IPS-NIHi7 (cell line): Measurements from ENCODE around the gene PDGFC.
"Not testable (repeated sequence)": the region's sequence is repeated elsewhere in the genome, so short reads cannot be mapped to it uniquely, and the experiment has no call there.

Experiments used
- DNase-seq: peaks from one replicate; pipeline ENCODE4 v3.0.0; 2012; ENCODE audit warnings: mixed read lengths; ENCODE audit errors: extremely low spot score

PDGFC gene

DNA sequence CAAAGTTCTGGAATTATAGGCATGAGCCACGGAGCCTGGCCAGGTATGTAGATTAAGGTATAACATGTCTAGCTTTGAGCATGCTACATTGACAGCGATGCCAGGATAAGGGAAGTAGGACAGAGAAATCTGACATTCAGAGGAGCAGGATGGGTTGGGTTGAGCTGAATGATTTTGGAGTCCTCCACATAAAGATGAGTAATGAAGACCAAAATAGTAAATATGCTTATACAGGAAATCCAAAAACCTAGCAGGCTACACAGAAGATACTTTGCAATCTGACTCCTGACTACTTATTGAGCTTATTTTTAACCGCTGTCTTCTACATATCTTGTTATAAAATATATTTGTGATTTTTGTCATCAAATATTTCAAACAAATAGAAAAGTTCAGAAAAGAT lies 69.7 kb downstream of the PDGFC start:
- DNase-seq = no peak

DNA sequence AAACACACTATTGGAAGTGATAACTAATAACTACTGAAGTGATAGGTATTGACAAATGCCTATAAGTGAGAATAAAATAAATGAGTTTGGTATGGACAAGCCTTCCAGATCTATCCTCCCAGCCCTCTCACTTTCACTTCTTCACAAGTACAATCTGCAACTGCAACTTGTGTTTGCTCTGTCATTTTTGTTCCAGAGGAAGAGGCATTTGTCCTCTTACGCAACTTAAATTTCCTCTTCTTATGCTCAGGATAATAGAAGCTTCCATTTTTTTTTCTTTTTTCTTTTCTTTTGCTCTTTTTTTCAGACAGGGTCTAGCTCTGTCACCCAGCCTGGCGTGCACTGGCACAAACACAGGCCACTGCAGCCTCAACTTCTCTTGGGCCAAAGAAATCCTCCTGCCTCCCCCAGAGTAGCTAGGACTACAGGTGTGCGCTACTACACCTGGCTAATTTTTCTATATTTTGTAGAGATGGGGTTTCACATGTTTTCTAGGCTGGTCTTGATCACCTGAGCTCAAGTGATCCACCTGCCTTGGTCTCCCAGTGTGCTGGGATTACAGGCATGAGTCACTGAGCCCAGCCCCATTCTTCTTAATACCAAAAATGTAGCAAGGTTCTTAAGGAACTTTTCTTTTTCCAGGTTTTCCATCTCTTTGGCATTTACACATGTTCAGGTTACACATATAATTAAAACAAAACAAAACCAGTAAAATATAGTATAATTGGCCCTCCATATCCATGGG lies 73.1 kb downstream of the PDGFC start:
- no peak for DNase-seq

DNA sequence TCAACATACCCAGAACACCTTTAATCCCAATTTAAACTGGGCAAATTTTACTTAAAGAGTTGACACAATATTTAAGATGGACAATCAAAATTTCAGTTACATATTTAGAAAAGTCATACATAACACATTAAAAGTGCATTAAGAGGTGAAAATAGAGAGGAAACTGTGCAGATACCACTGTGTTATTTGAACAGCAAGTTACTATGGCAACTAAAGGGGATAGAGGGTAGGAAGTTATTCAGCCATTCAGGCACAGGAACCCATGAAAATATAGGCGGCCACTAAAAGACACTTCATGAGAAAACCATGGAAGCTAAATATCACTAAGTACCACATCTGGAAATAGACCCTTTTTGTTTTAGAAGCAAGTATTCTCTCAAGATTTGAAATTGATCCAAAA lies 75.1 kb downstream of the PDGFC start:
- no peak for DNase-seq

DNA sequence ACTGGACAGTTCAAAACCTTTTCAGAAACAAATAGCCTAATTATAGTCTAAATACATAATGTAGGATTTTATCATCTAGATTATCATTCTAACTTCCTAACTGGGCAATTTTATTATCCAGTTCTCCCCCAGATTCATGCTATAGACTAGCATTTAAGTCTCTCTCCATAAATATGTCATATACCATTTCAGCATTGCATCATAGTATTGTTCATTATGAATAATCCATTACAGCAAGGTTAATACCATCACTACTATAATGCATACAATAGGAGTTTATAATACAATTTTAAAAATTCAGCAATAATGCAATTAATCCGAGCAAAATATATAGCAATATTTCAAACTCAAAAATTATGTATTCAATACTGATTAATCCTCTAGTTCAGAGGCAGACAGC lies 77.4 kb downstream of the PDGFC start:
- DNase-seq = no peak

DNA sequence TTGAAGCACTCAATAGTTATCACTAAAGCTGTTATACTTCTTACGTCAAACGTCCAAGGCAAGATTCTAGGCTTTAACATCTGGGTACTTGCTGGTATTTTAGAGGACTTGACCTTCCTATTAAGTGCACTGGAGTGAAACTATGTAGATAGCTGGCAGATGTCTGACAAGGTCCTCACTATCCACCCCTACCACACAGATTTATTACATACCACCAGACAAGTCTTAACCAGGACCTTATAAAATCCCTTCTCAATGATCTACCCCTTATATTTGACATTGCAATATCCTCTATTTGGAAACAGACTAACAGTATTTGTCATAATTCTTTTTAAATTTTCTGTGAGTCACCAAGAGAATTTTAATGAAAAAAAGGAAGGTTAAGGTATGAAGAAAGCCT lies 78.8 kb downstream of the PDGFC start:
- no peak for DNase-seq

DNA sequence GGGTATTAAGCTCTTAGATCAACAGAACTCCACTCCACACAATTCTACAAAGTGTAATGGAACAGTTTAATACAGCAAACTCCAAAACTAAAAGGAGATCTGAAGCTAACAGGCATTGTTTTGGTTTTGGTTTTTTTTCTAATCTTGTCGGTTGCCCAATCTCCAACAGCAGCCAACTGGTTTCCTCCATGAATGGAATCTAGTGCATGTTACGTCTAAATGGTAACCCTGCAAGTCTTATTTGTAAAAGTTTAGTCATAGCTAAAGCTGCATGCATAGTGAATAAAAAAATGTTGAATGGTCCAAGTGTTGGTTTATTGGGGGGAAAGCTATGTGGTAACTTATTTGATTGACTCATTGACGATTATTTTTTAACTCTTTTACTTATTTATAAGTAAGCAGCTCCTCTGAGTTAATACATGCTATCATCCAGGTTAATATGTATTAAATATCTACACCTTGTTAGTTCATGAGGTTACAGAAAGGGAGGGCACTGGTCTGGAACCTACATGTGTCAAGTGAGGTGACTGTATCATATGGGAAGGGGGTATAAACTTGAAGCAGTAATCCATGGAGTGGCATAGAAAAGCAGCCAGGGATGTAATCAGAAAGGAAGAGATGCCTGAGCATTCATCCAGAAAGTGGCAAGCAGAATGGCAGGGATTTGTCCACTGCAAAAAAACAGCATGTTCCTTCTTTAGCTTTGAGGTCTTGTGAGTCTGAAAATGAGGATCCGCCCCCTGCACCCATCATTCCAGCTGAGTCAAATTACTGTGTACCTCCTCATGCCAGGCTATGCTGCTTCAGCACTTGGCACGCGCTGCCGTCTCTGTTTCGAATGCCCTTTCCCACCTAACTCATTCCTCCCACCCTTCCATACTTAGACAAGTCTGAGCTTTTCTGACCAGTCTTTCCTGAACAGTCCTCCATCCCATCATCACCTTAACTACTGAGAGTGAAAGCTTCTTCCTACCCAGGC lies 81.7 kb downstream of the PDGFC start:
- no peak for DNase-seq

DNA sequence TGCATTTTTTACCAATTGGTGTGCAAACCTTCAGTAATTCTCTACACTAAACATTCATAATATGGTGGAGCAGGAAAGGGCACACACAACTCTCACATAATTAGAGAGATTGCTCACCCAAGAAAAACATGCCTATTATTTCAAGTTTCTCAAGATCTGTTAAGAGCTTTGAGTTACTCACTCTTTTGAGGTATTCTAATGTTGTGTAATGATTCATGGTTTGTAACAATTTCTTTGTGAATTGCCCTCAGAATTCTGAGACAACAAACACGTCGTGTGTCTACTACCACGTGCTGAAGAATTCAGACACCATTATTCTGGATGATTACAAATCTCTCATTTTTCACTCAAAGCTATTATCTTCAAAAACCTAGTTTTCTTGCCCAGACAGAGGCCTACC lies 82.8 kb downstream of the PDGFC start:
- DNase-seq = no peak

DNA sequence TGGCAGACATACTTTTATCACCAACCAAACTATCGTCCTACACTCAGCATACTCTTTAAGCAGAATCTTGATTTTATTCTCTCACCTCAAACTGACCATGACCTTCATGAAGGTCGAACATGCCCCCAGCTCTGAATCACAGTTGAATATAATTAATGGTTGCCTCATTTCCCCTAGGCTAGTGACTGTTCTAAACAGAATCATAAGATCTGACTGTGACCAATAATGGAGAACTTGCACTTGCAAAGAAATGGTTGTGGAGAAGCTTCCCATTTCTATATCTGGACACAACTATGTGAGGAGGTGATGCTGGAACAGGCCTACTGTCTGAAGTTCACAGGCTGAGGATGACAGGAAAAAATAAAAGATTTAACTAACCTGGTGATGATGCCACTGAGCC lies 85.1 kb downstream of the PDGFC start:
- no peak for DNase-seq

DNA sequence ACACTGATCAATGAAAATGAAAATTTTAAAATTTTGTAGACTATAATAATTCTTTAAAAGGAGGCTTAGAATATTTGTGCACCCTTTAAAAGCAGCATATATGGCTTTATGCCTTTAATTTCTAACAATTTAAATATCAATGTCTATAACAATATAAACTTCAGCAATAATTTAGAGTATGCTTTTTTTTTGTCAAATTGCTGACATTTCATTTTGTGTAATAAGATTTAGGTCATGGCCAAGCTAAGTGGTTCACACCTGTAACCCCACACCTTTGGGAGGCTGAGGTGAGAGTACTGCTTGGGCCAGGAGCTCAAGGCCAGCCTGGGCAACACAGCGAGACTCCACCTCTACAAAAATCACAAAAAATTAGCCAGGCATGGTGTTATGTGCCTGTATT lies 86.2 kb downstream of the PDGFC start:
- DNase-seq = no peak

DNA sequence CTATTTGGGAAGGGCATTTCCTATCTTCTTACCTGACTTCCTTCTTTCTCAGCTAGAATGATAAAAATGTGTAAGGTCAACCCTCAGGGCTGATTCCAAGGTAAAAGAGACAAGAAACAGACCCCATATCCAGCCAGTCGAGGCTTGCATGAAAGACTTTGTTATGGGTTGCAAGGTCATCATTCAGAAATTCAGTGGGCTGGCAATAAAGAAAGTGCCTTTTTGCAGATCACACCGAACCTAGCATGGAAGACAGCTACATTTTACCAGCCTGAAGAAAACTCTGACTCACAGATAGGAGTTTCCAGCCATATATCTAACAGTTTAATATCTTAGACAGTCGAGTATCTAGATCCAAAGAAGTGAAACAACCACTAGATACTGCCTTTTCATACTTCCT lies 87.4 kb downstream of the PDGFC start:
- DNase-seq = no peak

DNA sequence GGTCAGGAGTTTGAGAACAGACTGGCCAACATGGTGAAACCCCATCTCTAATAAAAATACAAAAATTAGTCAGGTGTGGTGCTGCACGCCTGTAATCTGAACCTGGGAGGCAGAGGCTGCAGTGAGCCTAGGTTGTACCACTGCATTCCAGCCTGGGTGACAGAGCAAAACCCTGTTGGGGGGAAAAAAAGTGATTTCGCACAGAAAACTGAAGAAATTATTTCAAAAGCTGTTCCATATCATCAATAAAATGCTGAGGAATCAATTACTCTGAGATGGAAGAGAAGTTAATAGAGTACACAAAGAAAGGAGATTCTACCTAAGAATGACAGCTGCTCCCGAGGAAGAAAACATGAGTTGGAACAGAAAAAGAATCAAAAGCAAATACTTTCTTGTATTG lies 95.9 kb downstream of the PDGFC start:
- DNase-seq = no peak

DNA sequence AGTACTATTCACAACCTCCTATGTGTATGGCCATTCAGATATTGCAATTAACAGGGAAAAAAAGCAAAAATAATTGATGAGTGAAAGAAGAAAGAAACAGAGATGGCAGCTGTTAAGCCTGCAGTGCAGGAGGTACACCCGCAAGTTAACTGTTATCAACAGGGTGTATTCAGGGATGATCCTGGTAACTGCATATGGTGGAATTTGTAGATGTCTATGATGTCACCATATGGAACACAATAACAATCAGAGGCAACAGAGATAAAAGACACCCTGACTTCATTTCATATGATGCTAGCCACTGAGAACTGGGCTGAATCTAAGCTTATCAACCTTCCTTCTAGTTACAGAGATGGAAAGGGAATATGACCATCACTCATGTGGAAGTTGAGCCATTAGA lies 96.5 kb downstream of the PDGFC start:
- no peak for DNase-seq

DNA sequence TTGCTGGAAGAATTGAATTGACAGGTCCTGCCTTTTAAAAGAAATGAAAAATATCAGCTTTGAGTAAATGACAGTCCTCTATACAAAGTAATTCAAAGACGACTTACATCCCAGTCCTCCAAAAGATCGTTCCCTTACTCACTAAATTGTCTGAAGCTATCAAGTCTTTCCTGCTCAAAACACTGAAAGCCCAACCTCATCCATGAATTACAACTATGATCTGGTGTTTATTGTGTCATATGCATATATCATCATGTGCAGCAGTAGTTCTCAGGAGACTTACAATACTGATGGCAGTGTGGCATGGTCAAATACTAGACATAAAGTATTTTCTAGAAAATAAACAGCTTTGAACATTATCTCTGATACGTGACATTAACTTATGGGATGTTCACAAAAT lies 97.8 kb downstream of the PDGFC start:
- DNase-seq = no peak

DNA sequence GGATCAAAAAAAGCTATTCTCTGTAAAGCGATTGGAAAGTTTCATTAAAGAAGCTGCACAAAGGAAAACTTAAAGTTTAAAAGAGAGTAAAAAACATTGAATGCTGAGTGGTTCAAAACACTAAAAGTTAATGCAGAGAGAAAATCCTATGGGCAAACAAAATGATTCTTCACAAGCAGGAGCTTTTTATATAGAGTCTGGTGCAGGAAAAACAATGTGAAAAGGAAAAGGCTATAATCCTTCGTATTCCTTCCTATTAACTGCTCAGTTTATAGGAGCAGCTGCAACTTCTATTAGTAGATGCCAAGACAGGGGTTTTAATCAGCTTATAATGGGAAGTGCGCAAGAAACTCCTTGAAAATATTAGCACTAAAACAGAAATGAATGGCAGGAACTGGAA lies 100.7 kb downstream of the PDGFC start:
- no peak for DNase-seq

DNA sequence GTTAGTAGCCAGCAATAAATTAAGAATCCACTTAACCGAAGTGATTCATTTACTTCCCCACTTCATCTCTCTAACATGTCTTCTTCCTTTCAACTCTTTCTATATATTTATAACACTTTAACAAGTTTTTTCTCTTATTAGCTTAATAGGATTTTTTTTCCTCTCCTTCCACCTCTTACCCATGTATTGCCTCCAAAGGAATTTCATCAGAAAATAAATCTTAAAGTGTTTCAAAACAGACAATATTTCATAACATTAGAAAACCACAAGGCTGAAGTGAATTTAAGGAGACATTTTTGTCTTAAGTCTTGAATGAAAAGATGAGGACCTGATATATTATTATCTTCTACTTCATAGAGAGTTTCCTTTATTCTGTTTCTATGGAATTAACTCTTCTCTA lies 101.5 kb downstream of the PDGFC start:
- DNase-seq = no peak

DNA sequence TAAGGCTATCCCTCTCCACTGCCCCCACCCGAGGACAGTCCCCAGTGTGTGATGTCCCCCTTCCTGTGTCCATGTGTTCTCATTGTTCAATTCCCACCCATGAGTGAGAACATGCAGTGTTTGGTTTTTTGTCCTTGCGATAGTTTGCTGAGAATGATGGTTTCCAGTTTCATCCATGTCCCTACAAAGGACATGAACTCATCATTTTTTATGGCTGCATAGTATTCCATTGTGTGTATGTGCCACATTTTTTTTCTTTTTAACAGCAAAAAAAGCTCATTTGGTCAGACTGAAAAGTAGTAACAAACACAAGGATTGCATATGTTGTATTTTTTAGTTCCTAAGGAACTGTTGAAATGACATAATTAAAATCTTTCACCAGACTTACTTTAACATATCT lies 105.5 kb downstream of the PDGFC start:
- not testable (repeated sequence) for DNase-seq

DNA sequence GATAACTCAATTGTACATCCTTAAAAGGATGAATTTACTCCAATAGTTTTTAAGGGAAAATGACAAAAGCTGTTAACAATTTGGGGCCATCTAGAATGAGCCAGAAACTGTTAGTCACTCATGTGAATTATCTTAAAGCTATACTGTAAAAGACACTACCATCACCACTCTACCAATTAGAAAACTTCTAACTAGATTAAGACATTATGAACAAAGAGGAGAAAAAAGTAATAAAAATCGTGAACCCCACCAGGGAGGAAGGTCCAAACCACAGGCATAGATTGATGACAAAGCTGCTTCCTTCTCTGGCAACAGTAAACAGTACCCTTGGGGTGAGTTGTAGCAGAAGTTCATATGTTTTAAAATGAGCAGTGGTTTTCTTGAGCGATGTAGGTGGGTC lies 106.1 kb downstream of the PDGFC start:
- DNase-seq = no peak

DNA sequence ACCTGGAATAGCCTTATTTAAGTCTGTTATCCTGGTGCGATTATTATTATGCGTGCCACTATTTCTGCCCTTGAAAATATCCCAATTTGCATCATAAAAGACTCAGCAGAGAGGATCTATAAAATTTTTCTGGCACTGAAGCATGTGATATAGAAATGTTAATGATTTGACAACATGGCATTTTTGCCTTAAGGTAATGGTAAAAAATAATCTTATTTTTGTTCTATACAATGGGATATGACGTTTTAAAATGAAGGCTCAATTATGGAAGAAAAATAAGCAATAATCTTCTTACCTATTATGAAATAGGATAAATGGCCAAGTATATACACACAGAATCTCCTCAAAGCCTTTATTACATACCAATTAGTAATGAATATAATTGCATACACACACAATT lies 113.5 kb downstream of the PDGFC start:
- no peak for DNase-seq

DNA sequence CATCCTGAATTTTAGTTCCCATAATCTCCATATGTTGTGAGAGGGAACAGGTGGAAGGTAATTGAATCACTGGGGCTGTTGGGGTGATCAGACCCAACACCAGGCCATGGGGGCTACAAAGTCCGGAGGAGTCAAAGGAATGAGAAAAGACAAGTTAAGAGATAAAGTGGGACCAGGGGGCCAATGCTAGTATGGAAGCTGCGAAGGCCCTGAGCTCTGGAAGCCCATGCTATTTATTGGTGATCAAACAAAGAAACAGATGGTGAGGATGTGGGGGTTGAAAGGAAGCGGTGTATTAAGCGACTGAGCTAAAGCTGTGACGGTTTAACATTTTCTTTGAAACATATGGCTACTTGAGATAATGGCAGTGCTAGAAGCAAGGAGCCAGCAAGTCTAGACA lies 132.8 kb downstream of the PDGFC start:
- DNase-seq = no peak

DNA sequence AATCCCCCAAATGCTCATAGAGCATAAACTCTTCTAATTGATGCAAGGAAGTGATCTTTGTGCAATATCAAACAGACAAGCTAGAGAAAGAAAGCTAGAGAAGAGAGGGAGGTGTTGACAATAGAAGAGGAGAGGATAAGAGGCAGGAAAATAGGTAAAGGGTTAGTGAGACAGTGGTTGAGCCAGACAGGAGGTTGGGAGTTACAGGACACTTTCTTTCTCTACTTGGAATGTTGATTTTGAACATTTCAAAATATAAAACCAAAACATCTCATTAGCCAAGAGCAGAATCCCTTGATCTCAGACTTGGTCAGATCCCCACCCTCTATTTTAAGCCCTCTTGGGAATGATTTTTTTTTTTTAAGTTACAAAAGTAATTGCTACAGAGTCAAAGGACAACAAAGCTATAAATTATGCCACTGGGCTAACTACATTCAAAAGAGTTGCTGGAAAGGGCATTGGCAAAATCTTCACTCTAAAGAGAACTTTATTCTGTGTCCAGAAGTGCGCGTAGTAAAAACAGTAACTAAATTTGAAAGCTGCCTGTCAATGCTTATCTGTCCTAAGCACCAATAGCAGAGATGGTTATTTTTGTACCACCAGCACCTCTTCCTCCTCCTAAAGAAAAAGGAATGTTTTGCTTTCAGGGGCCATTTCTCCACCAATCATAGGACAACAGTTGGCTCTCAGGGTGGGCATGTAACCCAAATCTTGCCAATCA lies 133.8 kb downstream of the PDGFC start:
- DNase-seq = no peak

DNA sequence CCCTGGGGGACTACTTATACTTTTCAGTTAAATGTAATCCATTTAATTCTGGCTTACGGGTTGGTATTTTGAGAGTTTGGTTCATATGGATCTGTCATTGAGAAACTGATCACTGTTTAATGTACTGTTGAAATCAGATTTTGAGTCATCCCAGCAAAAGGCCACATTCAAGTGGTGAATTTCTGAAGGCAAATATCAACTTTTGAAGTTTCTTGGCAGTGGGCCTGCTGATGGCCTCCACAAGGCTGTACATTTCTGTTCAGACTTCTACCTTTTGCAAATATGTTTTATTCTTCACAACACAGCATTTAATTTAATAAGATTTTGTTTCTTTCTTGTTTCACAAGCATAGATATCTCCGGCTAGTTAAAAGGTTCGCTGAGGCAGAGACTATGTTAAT lies 138.7 kb downstream of the PDGFC start:
- DNase-seq = no peak

DNA sequence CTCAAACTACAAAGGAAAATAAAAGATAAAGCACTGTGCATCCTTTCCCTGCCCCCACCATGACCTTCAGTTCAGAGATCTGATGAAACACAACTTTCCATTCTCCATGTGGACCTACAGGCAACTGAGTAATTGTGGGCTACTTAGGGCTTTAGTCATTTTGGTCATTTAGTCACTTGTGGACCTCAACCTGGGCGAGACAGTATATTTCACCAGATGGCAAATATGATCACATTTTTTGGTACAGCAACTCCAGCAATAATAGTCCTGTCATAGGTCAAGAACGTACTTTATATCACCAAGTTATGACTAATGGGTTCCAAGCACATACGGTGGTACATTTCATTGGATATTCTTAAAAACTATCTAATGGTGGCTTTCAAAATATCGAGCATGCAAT lies 141.2 kb downstream of the PDGFC start:
- DNase-seq = no peak
